K562 (cell line): ENCODE results near the gene LPCAT1.

Experiments used
- BRCA1 ChIP-seq, 2 experiments: fragments of 450-650 bp in 1 of 2; sonication (generic) in 1 of 2; formaldehyde crosslinking in 1 of 2; IDR thresholded peaks; 2 replicates each; pipeline versions ENCODE4 v1.5.0 to v1.6.1; 2017 to 2020; ENCODE audit warnings: mild to moderate bottlenecking in 1 of 2, missing genetic modification reagents in 1 of 2
- CTCF ChIP-seq, 3 experiments: IDR thresholded peaks in 2 of 3; conservative IDR thresholded peaks in 1 of 3; 2 replicates each; pipeline ENCODE4 v1.5.1; 2011 to 2012; ENCODE audit warnings: low read length in 3 of 3, mild to moderate bottlenecking in 3 of 3, control low read depth in 2 of 3, improper control_type of control experiment in 1 of 3, inconsistent platforms in 1 of 3, low read depth in 1 of 3, mixed read lengths in 1 of 3, moderate library complexity in 1 of 3; ENCODE audit not compliant: insufficient read depth in 2 of 3
- E2F1 ChIP-seq: sonication (generic); formaldehyde crosslinking; IDR thresholded peaks from 2 replicates; pipeline ENCODE4 v1.8.1; 2023; ENCODE audit warnings: mild to moderate bottlenecking, missing genetic modification reagents, moderate library complexity
- EP300 ChIP-seq: IDR thresholded peaks from 2 replicates; pipeline ENCODE4 v1.6.1; 2012; ENCODE audit warnings: low read length, improper control_type of control experiment
- FOXA1 ChIP-seq: fragments of 450-650 bp; IDR thresholded peaks from 2 replicates; pipeline ENCODE4 v1.6.1; 2016; ENCODE audit warnings: mild to moderate bottlenecking, borderline replicate concordance
- LARP7 ChIP-seq: fragments of 450-650 bp; IDR thresholded peaks from 2 replicates; pipeline ENCODE4 v1.6.1; 2016
- MAX ChIP-seq: sonication (generic); formaldehyde crosslinking; IDR thresholded peaks from 2 replicates; pipeline ENCODE4 v1.9.0; 2022; ENCODE audit warnings: mild to moderate bottlenecking, missing genetic modification reagents
- MNT ChIP-seq, 2 experiments: fragments of 450-650 bp; conservative IDR thresholded peaks; 2 replicates each; pipeline ENCODE4 v1.6.1; 2017; ENCODE audit warnings: mild to moderate bottlenecking in 2 of 2, moderate library complexity in 2 of 2
- POLR2AphosphoS5 ChIP-seq: IDR thresholded peaks from 2 replicates; pipeline ENCODE4 v1.6.1; 2011; ENCODE audit warnings: mild to moderate bottlenecking, low read depth, low read length, moderate library complexity; ENCODE audit not compliant: control insufficient read depth, insufficient read depth
- SMARCB1 ChIP-seq: IDR thresholded peaks from 2 replicates; pipeline ENCODE4 v1.6.1; 2011; ENCODE audit warnings: improper control_type of control experiment, low read depth; ENCODE audit not compliant: insufficient read length
- SREBF2 ChIP-seq: sonication (generic); formaldehyde crosslinking; IDR thresholded peaks from 2 replicates; pipeline ENCODE4 v1.4.0; 2020; ENCODE audit warnings: mild to moderate bottlenecking, missing genetic modification reagents
- ZNF184 ChIP-seq: sonication (generic); formaldehyde crosslinking; IDR thresholded peaks from 2 replicates; pipeline ENCODE4 v1.5.0; 2020; ENCODE audit warnings: missing genetic modification reagents
- TF ChIP-seq, protein P1 (sequence below): sonication (generic); formaldehyde crosslinking; IDR thresholded peaks from 2 replicates; pipeline ENCODE4 v1.8.0; 2022; ENCODE audit warnings: mild to moderate bottlenecking, missing genetic modification reagents

- TF ChIP-seq MNT (conservative IDR thresholded peaks at IDR 0.05) (no peak), FOXA1 (no peak), CTCF (IDR thresholded peaks at IDR 0.05 in 2 of 3, conservative IDR thresholded peaks at IDR 0.05 in 1 of 3; ENCODE audit: insufficient read depth in 2 of 3, low read depth in 1 of 3, low read length in 3 of 3) (no peak), SREBF2 (CRISPR knock-in tag) (no peak), BRCA1 (IDR thresholded peaks at IDR 0.05) (no peak), BRCA1 (CRISPR knock-in tag; IDR thresholded peaks at IDR 0.05) (no peak), POLR2AphosphoS5 (no peak), ZNF184 (CRISPR knock-in tag) (no peak), MAX (CRISPR knock-in tag) (no peak), EP300 (no peak), SMARCB1 (no peak), LARP7 (no peak), E2F1 (no peak)
- TF ChIP-seq, protein P1, sequence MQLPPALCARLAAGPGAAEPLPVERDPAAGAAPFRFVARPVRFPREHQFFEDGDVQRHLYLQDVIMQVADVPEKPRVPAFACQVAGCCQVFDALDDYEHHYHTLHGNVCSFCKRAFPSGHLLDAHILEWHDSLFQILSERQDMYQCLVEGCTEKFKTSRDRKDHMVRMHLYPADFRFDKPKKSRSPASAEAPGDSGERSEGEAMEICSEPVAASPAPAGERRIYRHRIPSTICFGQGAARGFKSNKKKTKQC (CRISPR knock-in tag), result no peak
Observed at GRCh38 chr5:1439388-1440097, 84.2 kb downstream of the LPCAT1 start.
